ENCODE results near the gene NAGPA.

NAGPA gene

GRCh38 chr16:5002699-5003143 is 31.0 kb downstream of the NAGPA start:
- DNase-seq: no peak

GRCh38 chr16:5001986-5002385 is 31.7 kb downstream of the NAGPA start:
- DNase-seq: no peak

- no peak for DNase-seq
Measured at GRCh38 chr16:5001571-5001970, 32.2 kb downstream of the NAGPA start.

- no peak for DNase-seq
Measured at GRCh38 chr16:5000573-5001001, 33.1 kb downstream of the NAGPA start.

GRCh38 chr16:4994719-4995434 is 38.9 kb downstream of the NAGPA start:
- DNase-seq: no peak

GRCh38 chr16:4991754-4992153 is 42.0 kb downstream of the NAGPA start:
- DNase-seq: no peak

- DNase-seq: no peak
Measured at GRCh38 chr16:4990415-4990814, 43.3 kb downstream of the NAGPA start.

- no peak for DNase-seq
Measured at GRCh38 chr16:4989391-4990006, 44.2 kb downstream of the NAGPA start.

- DNase-seq: no peak
Measured at GRCh38 chr16:4988647-4989046, 45.1 kb downstream of the NAGPA start.

- DNase-seq: no peak
Measured at GRCh38 chr16:4987580-4988374, 46.0 kb downstream of the NAGPA start.

- DNase-seq: no peak
Measured at GRCh38 chr16:4987250-4987579, 46.5 kb downstream of the NAGPA start.

- no peak for DNase-seq
Measured at GRCh38 chr16:4984174-4984990, 49.4 kb downstream of the NAGPA start.

GRCh38 chr16:4982056-4982867 is 51.5 kb downstream of the NAGPA start:
- DNase-seq: no peak

- DNase-seq: no peak
Measured at GRCh38 chr16:4981473-4981872, 52.3 kb downstream of the NAGPA start.

GRCh38 chr16:4980691-4981090 is 53.0 kb downstream of the NAGPA start:
- DNase-seq: no peak

GRCh38 chr16:4979736-4980660 is 53.7 kb downstream of the NAGPA start:
- DNase-seq: no peak

GRCh38 chr16:4979164-4979563 is 54.6 kb downstream of the NAGPA start:
- no peak for DNase-seq

- no peak for DNase-seq
Measured at GRCh38 chr16:4976611-4977145, 57.1 kb downstream of the NAGPA start.

GRCh38 chr16:4976079-4976478 is 57.7 kb downstream of the NAGPA start:
- DNase-seq: no peak

Data from fibroblast of skin of scalp (primary cell).